GM12878 (cell line): ENCODE measurements around the gene AHNAK.

Source experiments
- NFIC ChIP-seq: IDR thresholded peaks from 2 replicates; pipeline ENCODE4 v1.6.1; 2012; ENCODE audit warnings: low read depth, mild to moderate bottlenecking, inconsistent platforms, low read length, moderate library complexity
- TCF3 ChIP-seq: IDR thresholded peaks from 2 replicates; pipeline ENCODE4 v1.6.1; 2012; ENCODE audit warnings: low read depth, mild to moderate bottlenecking, low read length, borderline replicate concordance; ENCODE audit not compliant: insufficient read depth
- TF ChIP-seq, protein P1 (sequence below), 3 experiments: IDR thresholded peaks in 2 of 3; conservative IDR thresholded peaks in 1 of 3; 2 replicates each; pipeline ENCODE4 v1.5.1; 2011; ENCODE audit warnings: low read depth in 3 of 3, low read length in 3 of 3, mild to moderate bottlenecking in 3 of 3, control low read depth in 2 of 3, moderate library complexity in 2 of 3, inconsistent platforms in 1 of 3, mixed read lengths in 1 of 3; ENCODE audit not compliant: control insufficient read depth in 2 of 3, insufficient read depth in 1 of 3; ENCODE audit errors: extremely low read depth in 1 of 3

- TF ChIP-seq, protein P1, sequence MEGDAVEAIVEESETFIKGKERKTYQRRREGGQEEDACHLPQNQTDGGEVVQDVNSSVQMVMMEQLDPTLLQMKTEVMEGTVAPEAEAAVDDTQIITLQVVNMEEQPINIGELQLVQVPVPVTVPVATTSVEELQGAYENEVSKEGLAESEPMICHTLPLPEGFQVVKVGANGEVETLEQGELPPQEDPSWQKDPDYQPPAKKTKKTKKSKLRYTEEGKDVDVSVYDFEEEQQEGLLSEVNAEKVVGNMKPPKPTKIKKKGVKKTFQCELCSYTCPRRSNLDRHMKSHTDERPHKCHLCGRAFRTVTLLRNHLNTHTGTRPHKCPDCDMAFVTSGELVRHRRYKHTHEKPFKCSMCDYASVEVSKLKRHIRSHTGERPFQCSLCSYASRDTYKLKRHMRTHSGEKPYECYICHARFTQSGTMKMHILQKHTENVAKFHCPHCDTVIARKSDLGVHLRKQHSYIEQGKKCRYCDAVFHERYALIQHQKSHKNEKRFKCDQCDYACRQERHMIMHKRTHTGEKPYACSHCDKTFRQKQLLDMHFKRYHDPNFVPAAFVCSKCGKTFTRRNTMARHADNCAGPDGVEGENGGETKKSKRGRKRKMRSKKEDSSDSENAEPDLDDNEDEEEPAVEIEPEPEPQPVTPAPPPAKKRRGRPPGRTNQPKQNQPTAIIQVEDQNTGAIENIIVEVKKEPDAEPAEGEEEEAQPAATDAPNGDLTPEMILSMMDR (IDR thresholded peaks at IDR 0.05 in 2 of 3, conservative IDR thresholded peaks at IDR 0.05 in 1 of 3; ENCODE audit: control insufficient read depth in 2 of 3, extremely low read depth in 1 of 3, insufficient read depth in 1 of 3, low read depth in 3 of 3, low read length in 3 of 3): no peak
- no peak for TF ChIP-seq TCF3
- TF ChIP-seq NFIC: no peak
These were observed 157.6 kb downstream of the AHNAK start for GRCh38 chr11:62388999-62389398.
